Endothelial cell of umbilical vein (primary cell): ENCODE data around the gene FARP2. TPM values are rescaled to one million over a fixed set of nuclear protein-coding genes. Genes with fewer than 3 reads are reported as not detected.
A peak's percentile ranks its signal among the peaks of the same experiment; 100 is the strongest.

ENCODE experiments used
- BruUV-seq: library from RNA; stranded (reverse); fragments of 400-500 nt; replicated peaks from 2 replicates; lab custom pipeline; 2021; lab: Mats Ljungman, UMichigan
- CTCF ChIA-PET: fragments of 300-600, 350-600 bp; sonication (Branson Sonifier 250); formaldehyde crosslinking; loops from one replicate; lab custom pipeline; 2021; ENCODE audit warnings: antibody characterized with exemption, inconsistent platforms; lab: Charles Lee
- POLR2A ChIA-PET: fragments of 300-600, 350-600 bp; sonication (Branson Sonifier 250); formaldehyde crosslinking; loops from one replicate; lab custom pipeline; 2021; ENCODE audit warnings: antibody characterized with exemption, inconsistent platforms; lab: Charles Lee
- DNase-seq: peaks from one replicate; pipeline ENCODE4 v3.0.0-alpha.2; 2011; ENCODE audit warnings: low read depth, low spot score
- FAIRE-seq: peaks from 2 replicates; lab custom pipeline; 2011; peaks lifted over from hg19 to GRCh38; lab: Jason Lieb, UNC
- H2AFZ ChIP-seq: 2 replicates; pipeline ENCODE4 v1.6.0; 2012; ENCODE audit warnings: low read depth, low read length, control low read depth, inconsistent platforms
- H3K27ac ChIP-seq: 2 replicates; pipeline ENCODE4 v1.5.1; 2011; ENCODE audit warnings: low read depth, mild to moderate bottlenecking, control low read depth, low read length, moderate library complexity; ENCODE audit not compliant: insufficient read depth
- H3K27me3 ChIP-seq, 2 experiments: 2 replicates each; pipeline versions ENCODE4 v1.6.0 to v1.6.1; 2011; ENCODE audit warnings: low read length in 2 of 2, mixed read lengths in 1 of 2; ENCODE audit not compliant: control insufficient read depth in 2 of 2, insufficient read depth in 2 of 2
- H3K36me3 ChIP-seq, 2 experiments: 2 replicates in 1 of 2; 3 replicates in 1 of 2; pipeline ENCODE4 v1.5.1; 2011; ENCODE audit warnings: low read length in 2 of 2, mild to moderate bottlenecking in 1 of 2, moderate library complexity in 1 of 2; ENCODE audit not compliant: control insufficient read depth in 2 of 2, insufficient read depth in 2 of 2; ENCODE audit errors: extremely low read depth in 1 of 2
- H3K4me1 ChIP-seq: 3 replicates; pipeline ENCODE4 v1.5.1; 2011; ENCODE audit warnings: mild to moderate bottlenecking, low read length; ENCODE audit not compliant: control insufficient read depth, insufficient read depth; ENCODE audit errors: extremely low read depth
- H3K4me2 ChIP-seq: 2 replicates; pipeline ENCODE4 v1.6.1; 2011; ENCODE audit warnings: low read length, control low read depth, mixed read lengths; ENCODE audit not compliant: insufficient read depth
- H3K4me3 ChIP-seq, 3 experiments: fragments of 200-600 bp in 1 of 3; sonication (generic), shearing (Covaris generic) in 1 of 3; replicated peaks in 1 of 3; 2 replicates each; pipeline ENCODE4 v1.5.1; 2011 to 2016; ENCODE audit warnings: control low read depth in 3 of 3, low read length in 3 of 3, mild to moderate bottlenecking in 2 of 3, inconsistent platforms in 1 of 3, low read depth in 1 of 3, moderate library complexity in 1 of 3; ENCODE audit not compliant: insufficient read depth in 1 of 3
- H3K79me2 ChIP-seq: 2 replicates; pipeline ENCODE4 v1.6.0; 2012; ENCODE audit warnings: low read length, inconsistent platforms; ENCODE audit not compliant: control insufficient read depth, insufficient read depth
- H3K9ac ChIP-seq: replicated peaks from 2 replicates; pipeline ENCODE3; 2011; ENCODE audit warnings: low read length, control low read depth; ENCODE audit not compliant: insufficient read depth; ENCODE audit errors: extremely low read depth
- H3K9me1 ChIP-seq: replicated peaks from 3 replicates; pipeline ENCODE4 v1.6.0; 2011; ENCODE audit warnings: mild to moderate bottlenecking, low read length; ENCODE audit not compliant: control insufficient read depth, insufficient read depth; ENCODE audit errors: extremely low read depth
- H3K9me3 ChIP-seq: replicated peaks from 2 replicates; pipeline ENCODE4 v1.5.1; 2012; ENCODE audit warnings: low read length, inconsistent platforms; ENCODE audit not compliant: control insufficient read depth, insufficient read depth
- H4K20me1 ChIP-seq: replicated peaks from 2 replicates; pipeline ENCODE3; 2011; ENCODE audit warnings: mild to moderate bottlenecking, low read length; ENCODE audit not compliant: control insufficient read depth, insufficient read depth; ENCODE audit errors: extremely low read depth
- CTCF ChIP-seq, 2 donors: IDR thresholded peaks; 1 replicate in 1 of 2; 2 replicates in 1 of 2; pipeline ENCODE4 v1.5.1; 2011; ENCODE audit warnings: low read length in 2 of 2, mild to moderate bottlenecking in 2 of 2, moderate library complexity in 2 of 2, control low read depth in 1 of 2, inconsistent platforms in 1 of 2, low read depth in 1 of 2; ENCODE audit not compliant: insufficient read depth in 1 of 2; ENCODE audit errors: extremely low read depth in 1 of 2
- EZH2 ChIP-seq: IDR thresholded peaks from 2 replicates; pipeline ENCODE4 v1.6.1; 2012; ENCODE audit warnings: borderline replicate concordance, low read depth, mild to moderate bottlenecking, moderate library complexity, low read length, inconsistent platforms; ENCODE audit not compliant: severe bottlenecking
- FOS ChIP-seq: IDR thresholded peaks from 2 replicates; pipeline ENCODE4 v1.6.1; 2011; ENCODE audit warnings: mild to moderate bottlenecking, low read length, moderate library complexity, borderline replicate concordance; ENCODE audit not compliant: insufficient read depth
- GATA2 ChIP-seq: IDR thresholded peaks from 2 replicates; pipeline ENCODE4 v1.7.0; 2011; ENCODE audit warnings: low read depth, mild to moderate bottlenecking, moderate library complexity, mixed read lengths, low read length; ENCODE audit not compliant: insufficient read length, insufficient read depth
- JUN ChIP-seq: IDR thresholded peaks from 2 replicates; pipeline ENCODE4 v1.6.1; 2011; ENCODE audit warnings: borderline replicate concordance, low read depth; ENCODE audit not compliant: insufficient read length, insufficient read depth
- MAX ChIP-seq: IDR thresholded peaks from 2 replicates; pipeline ENCODE4 v1.6.1; 2011; ENCODE audit not compliant: insufficient read depth, insufficient read length
- MYC ChIP-seq: IDR thresholded peaks from one replicate; pipeline ENCODE4 v1.6.1; 2011; ENCODE audit warnings: mild to moderate bottlenecking, low read depth, low read length
- POLR2A ChIP-seq: IDR thresholded peaks from 2 replicates; pipeline ENCODE4 v1.6.1; 2012; ENCODE audit warnings: low read depth, mild to moderate bottlenecking, control low read depth, low read length
- POLR2AphosphoS5 ChIP-seq: IDR thresholded peaks from 2 replicates; pipeline ENCODE4 v1.6.1; 2012; ENCODE audit warnings: low read depth, mild to moderate bottlenecking, control low read depth, low read length, moderate library complexity; ENCODE audit not compliant: insufficient read depth
- dilution Hi-C: fragments of 300-500 bp; cut with MboI; formaldehyde crosslinking; loops from one replicate; pipeline ENCODE4 v1.15.0; 2019; ENCODE audit warnings: low sequenced_read_pairs; ENCODE audit not compliant: extremely low pct_ligation_motif_present
- intact Hi-C: fragments of 100-400 bp; cut with micrococcal nuclease; formaldehyde crosslinking; loops from one replicate; pipeline ENCODE4 v1.10.0; 2022
- polyA plus RNA-seq, 4 experiments: library from polyadenylated mRNA; depleted of rRNA in 3 of 4; stranded (reverse) in 3 of 4; unstranded in 1 of 4; fragments of >200 nt; gene quantifications; 2 replicates each; pipeline versions ENCODE4 v1.2.1 to v1.2.3, GENCODE V29; 2011 to 2012; ENCODE audit warnings: missing spikeins in 1 of 4
- total RNA-seq: library from RNA; stranded (reverse); gene quantifications from 2 replicates; pipeline ENCODE4 v1.2.3, GENCODE V29; 2021

FARP2 gene
- total and polyA plus RNA-seq, 2 donors (not counting 3 experiments of a cell fraction or from before 2014, with no cell fraction given): 15.3 to 45.3 TPM

- intact Hi-C loops: no loop called here
- no peaks in the 10 kb centered on the region for H4K20me1 ChIP-seq
- H3K36me3 ChIP-seq: peaks cover 2 to 9% of the 10 kb centered on the region in 2 experiments
- H3K4me1 ChIP-seq: peaks cover 9% of the 10 kb centered on the region
- dilution Hi-C loops: no loop called here
- H3K4me2 ChIP-seq: no peak overlapping the region
- H3K4me3 ChIP-seq: no peak overlapping the region
- no peaks in the 10 kb centered on the region for H3K9me3 ChIP-seq
- FAIRE-seq: peak; percentile 55
- no peak overlapping the region for H2AFZ ChIP-seq
- POLR2A ChIA-PET: no interaction called here
- DNase-seq: no peak
- H3K9me1 ChIP-seq: no peaks in the 10 kb centered on the region
- H3K27me3 ChIP-seq: no peaks in the 10 kb centered on the region
- TF ChIP-seq MYC (no peak), POLR2AphosphoS5 (no peak), JUN (no peak), MAX (no peak), GATA2 (no peak), CTCF (IDR thresholded peaks at IDR 0.05; ENCODE audit: extremely low read depth in 1 of 2, insufficient read depth in 1 of 2, low read depth in 1 of 2, low read length in 2 of 2) (no peak), EZH2 (no peak), FOS (no peak), POLR2A (no peak)
- H3K9ac ChIP-seq: no peak overlapping the region
- CTCF ChIA-PET: interaction anchor here (1.5 to 2.3 kb wide), 2 partner anchors 11 to 14 kb away, joined by 3 to 7 read pairs; no protein-coding TSS in a partner anchor
- H3K27ac ChIP-seq: no peak overlapping the region
- BruUV-seq: no TSS peak
- H3K79me2 ChIP-seq: peaks cover 24% of the 10 kb centered on the region
Observed at GRCh38 chr2:241378816-241379215, 22.7 kb downstream of the FARP2 start.
